PFSK-1 (cell line): ENCODE measurements around the gene CAMKK2.

ENCODE experiments used
- FOXP2 ChIP-seq: optimal IDR thresholded peaks from 2 replicates; pipeline ENCODE3; 2011; ENCODE audit warnings: borderline replicate concordance, control low read depth, inconsistent platforms; ENCODE audit not compliant: insufficient read depth; ENCODE audit errors: extremely low read length, extremely low read depth
- POLR2AphosphoS5 ChIP-seq: IDR thresholded peaks from 2 replicates; pipeline ENCODE4 v1.6.1; 2012; ENCODE audit warnings: low read depth, mild to moderate bottlenecking, control low read depth, low read length, moderate library complexity
- REST ChIP-seq, 2 experiments: IDR thresholded peaks; 2 replicates each; pipeline versions ENCODE4 v1.6.1 to v1.8.0; 2011 to 2012; ENCODE audit warnings: low read depth in 2 of 2, low read length in 2 of 2, control low read depth in 1 of 2, inconsistent platforms in 1 of 2, mild to moderate bottlenecking in 1 of 2, moderate library complexity in 1 of 2; ENCODE audit not compliant: insufficient read depth in 1 of 2
- SIN3A ChIP-seq: IDR thresholded peaks from 2 replicates; pipeline ENCODE4 v1.6.1; 2012; ENCODE audit warnings: mild to moderate bottlenecking, low read length, moderate library complexity, borderline replicate concordance; ENCODE audit not compliant: insufficient read depth
- TAF1 ChIP-seq: IDR thresholded peaks from 2 replicates; pipeline ENCODE4 v1.6.1; 2012; ENCODE audit warnings: low read length, control low read depth, borderline replicate concordance; ENCODE audit not compliant: insufficient read depth

Gene CAMKK2

GRCh38 chr12:121240484-121241101 lies 55.9 kb downstream of the CAMKK2 start:
- TF ChIP-seq FOXP2 (no peak), SIN3A (no peak), POLR2AphosphoS5 (no peak), TAF1 (no peak), REST (IDR thresholded peaks at IDR 0.05; ENCODE audit: insufficient read depth in 1 of 2, low read depth in 2 of 2, low read length in 2 of 2) (no peak)

DNA sequence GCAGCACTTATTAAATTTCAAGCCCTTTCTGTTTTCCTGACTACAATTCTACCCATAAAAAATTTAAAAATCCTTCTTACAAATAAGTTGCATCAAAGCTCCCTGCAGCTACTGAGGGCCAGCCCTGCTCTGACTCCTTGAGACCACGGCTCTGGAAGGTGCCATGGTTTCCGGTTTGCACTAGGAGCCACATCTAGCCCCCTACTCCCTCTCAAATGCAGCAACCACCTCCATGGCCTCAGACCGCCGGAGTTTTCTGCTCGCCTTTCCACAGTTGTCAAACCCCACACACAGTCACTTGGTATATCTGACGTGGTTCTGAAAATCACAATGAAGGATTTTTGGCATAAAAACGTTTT lies 56.5 kb downstream of the CAMKK2 start:
- no peak for TF ChIP-seq FOXP2
- no peak for TF ChIP-seq TAF1
- no peak for TF ChIP-seq SIN3A
- TF ChIP-seq REST (IDR thresholded peaks at IDR 0.05; ENCODE audit: insufficient read depth in 1 of 2, low read depth in 2 of 2, low read length in 2 of 2), result no peak
- TF ChIP-seq POLR2AphosphoS5, result no peak

DNA sequence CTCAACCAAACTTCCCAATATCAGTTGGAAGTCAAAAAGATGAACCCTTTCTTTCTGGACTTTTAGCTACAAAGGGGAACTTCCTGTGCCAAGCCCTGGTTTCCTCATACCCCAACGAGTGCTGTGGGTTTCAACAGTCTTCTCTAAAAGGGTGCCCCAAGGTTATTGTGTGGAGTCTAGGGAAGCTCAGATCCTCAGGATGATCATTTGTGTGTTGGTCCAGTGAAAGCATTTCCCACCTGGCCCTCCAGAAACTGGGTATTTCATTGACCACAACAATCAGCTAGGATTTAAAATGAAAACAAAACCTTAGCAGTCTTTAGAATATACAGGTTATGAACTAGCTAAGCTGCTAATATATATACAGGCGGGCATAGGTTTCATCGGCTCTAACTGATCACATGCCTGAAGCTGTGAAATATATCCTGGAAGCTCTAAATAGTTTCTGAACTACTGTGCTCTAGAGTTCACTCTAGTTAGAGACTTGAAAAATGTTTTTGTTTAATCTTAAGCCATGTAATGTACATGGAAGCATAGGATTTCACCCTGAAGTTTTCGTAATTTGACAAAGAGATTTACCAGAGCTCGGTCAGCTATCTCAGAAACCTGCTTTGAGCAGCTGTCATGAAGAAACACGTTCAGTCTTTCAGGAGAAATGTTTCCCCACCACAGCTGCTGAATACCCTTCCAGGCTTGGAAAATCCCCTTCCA lies 57.0 kb downstream of the CAMKK2 start:
- TF ChIP-seq SIN3A (no peak), REST (IDR thresholded peaks at IDR 0.05; ENCODE audit: insufficient read depth in 1 of 2, low read depth in 2 of 2, low read length in 2 of 2) (no peak)

DNA sequence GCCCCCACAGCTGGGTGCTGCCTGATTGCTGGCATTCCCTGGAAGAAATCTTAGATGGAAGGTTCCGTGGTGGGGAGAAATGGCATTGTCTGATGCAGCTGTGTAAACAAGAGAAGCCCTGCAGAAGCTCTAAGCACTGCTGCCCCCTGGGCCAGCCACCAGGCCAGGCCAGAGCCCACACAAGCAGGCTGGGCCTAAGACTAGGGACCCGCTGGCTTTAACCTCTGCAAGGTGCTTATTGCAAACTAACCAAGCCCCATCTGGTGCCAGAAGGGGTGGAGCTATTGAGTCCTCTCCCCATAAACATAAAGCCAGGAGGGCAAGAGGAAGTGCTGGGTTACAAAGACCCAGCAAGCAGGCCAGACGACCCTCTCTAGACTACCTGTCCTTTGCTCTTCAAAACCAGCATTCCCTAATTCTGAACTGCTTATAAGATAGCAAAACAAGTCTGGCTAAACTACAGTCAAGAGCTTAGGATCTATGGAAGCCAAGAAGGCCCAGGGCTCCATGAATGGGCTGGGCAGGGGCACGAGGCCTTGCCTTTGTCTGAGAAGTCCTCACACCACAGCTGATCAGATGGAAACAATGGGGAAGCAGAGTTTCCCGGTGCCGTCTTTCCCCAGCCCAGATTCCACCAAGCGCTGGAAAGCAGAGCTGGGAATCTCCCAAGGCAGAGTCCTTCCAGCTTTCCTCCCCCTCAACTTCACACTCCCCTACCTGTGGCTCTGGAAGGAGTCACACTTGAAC lies 57.7 kb downstream of the CAMKK2 start:
- TF ChIP-seq POLR2AphosphoS5, result no peak
- no peak for TF ChIP-seq SIN3A
- no peak for TF ChIP-seq TAF1
- TF ChIP-seq REST (IDR thresholded peaks at IDR 0.05; ENCODE audit: insufficient read depth in 1 of 2, low read depth in 2 of 2, low read length in 2 of 2), result no peak
- no peak for TF ChIP-seq FOXP2
